Transverse colon (tissue), 4 donors: Measurements from ENCODE around the gene GALNT9.

Source experiments
- CTCF ChIP-seq, 5 experiments: fragments of 200-600 bp in 3 of 5; fragments of 450-650 bp in 2 of 5; sonication (generic) in 3 of 5; IDR thresholded peaks; 1 replicate in 2 of 5; 2 replicates in 3 of 5; pipeline ENCODE4 v1.5.1; 2016 to 2017; ENCODE audit warnings: antibody characterized with exemption in 5 of 5, inconsistent platforms in 3 of 5, mild to moderate bottlenecking in 2 of 5, moderate library complexity in 1 of 5
- POLR2A ChIP-seq: fragments of 450-650 bp; IDR thresholded peaks from one replicate; pipeline ENCODE4 v1.6.1; 2016; ENCODE audit warnings: antibody characterized with exemption, mild to moderate bottlenecking, moderate library complexity
- POLR2AphosphoS5 ChIP-seq, 3 donors: sonication (generic); formaldehyde crosslinking; IDR thresholded peaks; one replicate each; pipeline ENCODE4 v1.6.1; 2016; ENCODE audit warnings: antibody characterized with exemption in 3 of 3

- no peak for TF ChIP-seq POLR2A
- TF ChIP-seq CTCF (IDR thresholded peaks at IDR 0.05): no peak
- no peak for TF ChIP-seq POLR2AphosphoS5 (IDR thresholded peaks at IDR 0.05)
These were observed 90.0 kb downstream of the GALNT9 start for GRCh38 chr12:132239392-132239791.
